ENCODE results near the gene HDAC9.

The HDAC9 gene

GRCh38 chr7:18555120-18555519, 59.6 kb downstream of the HDAC9 start:
- H3K4me1 ChIP-seq (ENCODE audit: control insufficient read depth, insufficient read depth, low read length, poor library complexity, severe bottlenecking) = no peaks in the 10 kb centered on the region
- no peak overlapping the region for H3K27ac ChIP-seq (ENCODE audit: low read depth, low read length, severe bottlenecking)
- H3K4me3 ChIP-seq (ENCODE audit: extremely low read depth, insufficient read depth, low read length, poor library complexity, severe bottlenecking) = no peak overlapping the region
- WGBS, 2 experiments (ENCODE audit: insufficient coverage in 2 of 2) = no CpG with 5 or more reads among the region's 1 CpG
- H3K9me3 ChIP-seq (ENCODE audit: control insufficient read depth, low read length) = no peaks in the 10 kb centered on the region
- H3K36me3 ChIP-seq (ENCODE audit: control insufficient read depth, insufficient read depth, low read length) = no peaks in the 10 kb centered on the region

- 80% methylated on average over 1 of the region's 1 CpG; no CpG with 5 or more reads in 1 of the 2 experiments for WGBS, 2 experiments (ENCODE audit: insufficient coverage in 2 of 2)
- no peaks in the 10 kb centered on the region for H3K9me3 ChIP-seq (ENCODE audit: control insufficient read depth, low read length)
- no peaks in the 10 kb centered on the region for H3K4me1 ChIP-seq (ENCODE audit: control insufficient read depth, insufficient read depth, low read length, poor library complexity, severe bottlenecking)
- H3K36me3 ChIP-seq (ENCODE audit: control insufficient read depth, insufficient read depth, low read length) = no peaks in the 10 kb centered on the region
- no peak overlapping the region for H3K4me3 ChIP-seq (ENCODE audit: extremely low read depth, insufficient read depth, low read length, poor library complexity, severe bottlenecking)
- H3K27ac ChIP-seq (ENCODE audit: low read depth, low read length, severe bottlenecking) = no peak overlapping the region
These were observed 60.4 kb downstream of the HDAC9 start for GRCh38 chr7:18555968-18556367.

DNA sequence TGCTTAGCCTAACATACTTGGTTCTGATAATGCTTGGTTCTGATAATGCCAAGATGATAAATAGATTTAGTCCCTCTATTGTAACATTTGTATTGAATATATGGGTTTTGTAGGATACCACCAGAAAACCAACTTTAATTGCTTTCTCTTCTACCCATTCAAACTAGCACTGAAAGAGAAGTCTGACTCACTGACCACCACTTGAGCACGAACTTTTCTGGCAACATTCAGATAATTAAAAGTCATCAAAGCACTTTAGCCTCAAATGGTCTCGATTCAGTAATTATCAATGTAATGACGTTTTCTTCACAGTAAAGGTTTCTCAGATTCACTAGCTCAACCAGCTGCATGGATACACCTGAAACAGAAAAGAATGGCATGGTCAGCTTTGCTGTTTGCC, 63.0 kb downstream of the HDAC9 start:
- Histone ChIP-seq H3K9me3 (ENCODE audit: control insufficient read depth, low read length) (no peaks in the 10 kb centered on the region), H3K4me1 (ENCODE audit: control insufficient read depth, insufficient read depth, low read length, poor library complexity, severe bottlenecking) (no peaks in the 10 kb centered on the region), H3K36me3 (ENCODE audit: control insufficient read depth, insufficient read depth, low read length) (no peaks in the 10 kb centered on the region), H3K4me3 (ENCODE audit: extremely low read depth, insufficient read depth, low read length, poor library complexity, severe bottlenecking) (no peak overlapping the region), H3K27ac (ENCODE audit: low read depth, low read length, severe bottlenecking) (no peak overlapping the region)
- 75 to 81% methylated on average over 3 of the region's 3 CpGs for WGBS, 2 experiments (ENCODE audit: insufficient coverage in 2 of 2)

DNA sequence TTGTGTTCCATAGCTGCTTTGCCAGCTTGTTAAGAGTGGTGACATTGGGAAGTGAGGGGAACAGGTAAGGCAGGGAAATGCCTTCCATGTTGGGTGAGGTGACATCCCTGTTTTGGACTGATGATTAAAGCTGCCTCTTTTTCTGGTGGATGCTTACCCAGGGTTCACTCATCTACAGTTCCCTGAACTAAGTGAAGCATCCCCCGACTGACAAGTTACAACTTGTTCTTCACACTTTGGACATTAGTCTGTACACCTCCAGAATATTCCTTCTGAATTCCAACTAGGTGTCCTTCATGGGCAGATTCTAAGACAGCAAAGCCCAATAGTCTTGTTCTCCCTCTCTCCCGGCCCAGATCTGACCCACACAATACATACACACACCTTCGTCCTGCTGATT, 63.4 kb downstream of the HDAC9 start:
- Histone ChIP-seq H3K9me3 (ENCODE audit: control insufficient read depth, low read length) (no peaks in the 10 kb centered on the region), H3K4me3 (ENCODE audit: extremely low read depth, insufficient read depth, low read length, poor library complexity, severe bottlenecking) (no peak overlapping the region), H3K4me1 (ENCODE audit: control insufficient read depth, insufficient read depth, low read length, poor library complexity, severe bottlenecking) (no peaks in the 10 kb centered on the region), H3K27ac (ENCODE audit: low read depth, low read length, severe bottlenecking) (no peak overlapping the region), H3K36me3 (ENCODE audit: control insufficient read depth, insufficient read depth, low read length) (no peaks in the 10 kb centered on the region)
- 100% methylated on average over 1 of the region's 3 CpGs for WGBS, 2 experiments (ENCODE audit: insufficient coverage in 2 of 2)

DNA sequence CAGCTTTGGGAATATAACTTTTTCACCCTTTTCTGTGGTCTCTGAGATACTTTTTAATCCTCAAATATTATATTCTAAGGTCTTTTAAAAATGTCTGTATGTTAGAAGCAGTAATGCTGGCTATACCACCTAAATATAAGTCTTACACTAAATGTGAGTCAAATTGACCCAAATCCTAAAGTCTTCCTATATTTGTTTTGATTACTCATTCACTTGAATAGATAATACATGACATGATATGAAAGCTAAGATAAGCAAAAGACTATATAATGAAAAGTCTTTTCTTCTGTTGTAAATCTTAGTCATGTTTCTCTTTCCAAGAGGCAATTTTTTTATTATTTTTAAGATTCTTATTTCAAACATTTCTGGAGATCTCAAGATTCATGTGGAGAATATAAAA, 64.2 kb downstream of the HDAC9 start:
- Histone ChIP-seq H3K27ac (ENCODE audit: low read depth, low read length, severe bottlenecking) (no peak overlapping the region), H3K4me1 (ENCODE audit: control insufficient read depth, insufficient read depth, low read length, poor library complexity, severe bottlenecking) (no peaks in the 10 kb centered on the region)

GRCh38 chr7:18564779-18565178, 69.2 kb downstream of the HDAC9 start:
- Histone ChIP-seq H3K27ac (ENCODE audit: low read depth, low read length, severe bottlenecking) (no peak overlapping the region), H3K4me1 (ENCODE audit: control insufficient read depth, insufficient read depth, low read length, poor library complexity, severe bottlenecking) (no peaks in the 10 kb centered on the region), H3K4me3 (ENCODE audit: extremely low read depth, insufficient read depth, low read length, poor library complexity, severe bottlenecking) (no peak overlapping the region), H3K36me3 (ENCODE audit: control insufficient read depth, insufficient read depth, low read length) (no peaks in the 10 kb centered on the region), H3K9me3 (ENCODE audit: control insufficient read depth, low read length) (no peaks in the 10 kb centered on the region)
- 100% methylated on average over 2 to 3 of the region's 5 CpGs for WGBS, 2 experiments (ENCODE audit: insufficient coverage in 2 of 2)

More for the DNA sequence above, 64.2 kb downstream of the HDAC9 start:
- no peak overlapping the region for H3K4me3 ChIP-seq (ENCODE audit: extremely low read depth, insufficient read depth, low read length, poor library complexity, severe bottlenecking)
- no peaks in the 10 kb centered on the region for H3K36me3 ChIP-seq (ENCODE audit: control insufficient read depth, insufficient read depth, low read length)
- H3K9me3 ChIP-seq (ENCODE audit: control insufficient read depth, low read length) = no peaks in the 10 kb centered on the region

DNA sequence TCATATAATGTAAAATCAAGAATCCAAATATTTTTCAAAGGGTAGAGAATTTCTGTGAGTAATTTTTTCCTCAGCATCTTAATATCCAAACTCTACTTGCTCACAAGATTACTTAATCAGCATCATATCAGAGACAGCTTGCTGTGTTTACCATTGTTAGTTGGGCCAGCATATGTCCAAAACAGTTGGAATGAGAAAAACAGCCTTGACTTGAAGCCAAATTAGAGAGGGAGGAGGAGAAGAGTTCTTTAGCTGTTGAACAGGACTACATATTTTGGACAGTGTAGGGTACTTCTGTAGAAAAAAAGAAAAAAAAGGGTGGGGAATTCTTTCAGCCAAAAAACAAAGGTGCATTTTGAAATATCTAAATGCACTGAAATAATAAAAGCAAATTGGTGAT, 69.8 kb downstream of the HDAC9 start:
- Histone ChIP-seq H3K36me3 (ENCODE audit: control insufficient read depth, insufficient read depth, low read length) (no peaks in the 10 kb centered on the region), H3K9me3 (ENCODE audit: control insufficient read depth, low read length) (no peaks in the 10 kb centered on the region), H3K27ac (ENCODE audit: low read depth, low read length, severe bottlenecking) (no peak overlapping the region), H3K4me3 (ENCODE audit: extremely low read depth, insufficient read depth, low read length, poor library complexity, severe bottlenecking) (no peak overlapping the region), H3K4me1 (ENCODE audit: control insufficient read depth, insufficient read depth, low read length, poor library complexity, severe bottlenecking) (no peaks in the 10 kb centered on the region)

- Histone ChIP-seq H3K9me3 (ENCODE audit: control insufficient read depth, low read length) (no peaks in the 10 kb centered on the region), H3K4me3 (ENCODE audit: extremely low read depth, insufficient read depth, low read length, poor library complexity, severe bottlenecking) (no peak overlapping the region), H3K4me1 (ENCODE audit: control insufficient read depth, insufficient read depth, low read length, poor library complexity, severe bottlenecking) (no peaks in the 10 kb centered on the region), H3K27ac (ENCODE audit: low read depth, low read length, severe bottlenecking) (no peak overlapping the region), H3K36me3 (ENCODE audit: control insufficient read depth, insufficient read depth, low read length) (no peaks in the 10 kb centered on the region)
- WGBS, 2 experiments (ENCODE audit: insufficient coverage in 2 of 2) = no CpG with 5 or more reads among the region's 1 CpG
These were observed 70.7 kb downstream of the HDAC9 start for GRCh38 chr7:18566205-18566604.

DNA sequence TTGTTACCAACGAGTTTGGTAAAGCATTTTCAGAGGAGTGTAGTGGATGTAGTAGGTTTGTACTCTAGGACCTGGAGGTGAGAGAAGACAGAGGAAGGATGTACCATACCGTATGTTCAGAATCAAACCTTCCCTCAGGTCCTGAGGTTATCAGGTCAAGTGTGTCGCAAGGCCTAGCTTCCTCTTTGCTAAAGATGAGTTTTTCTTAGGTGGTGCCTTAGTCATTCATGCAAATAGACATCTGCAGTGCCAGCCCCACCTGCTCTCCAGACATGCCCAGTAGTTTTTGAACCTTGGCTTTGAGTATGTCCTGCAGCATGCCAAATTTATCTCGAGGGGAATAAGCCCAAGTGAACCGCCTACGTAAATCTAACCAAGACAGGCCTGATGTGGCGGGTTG, 71.3 kb downstream of the HDAC9 start:
- H3K27ac ChIP-seq (ENCODE audit: low read depth, low read length, severe bottlenecking) = no peak overlapping the region
- no peak overlapping the region for H3K4me3 ChIP-seq (ENCODE audit: extremely low read depth, insufficient read depth, low read length, poor library complexity, severe bottlenecking)
- no peaks in the 10 kb centered on the region for H3K4me1 ChIP-seq (ENCODE audit: control insufficient read depth, insufficient read depth, low read length, poor library complexity, severe bottlenecking)
- H3K36me3 ChIP-seq (ENCODE audit: control insufficient read depth, insufficient read depth, low read length) = no peaks in the 10 kb centered on the region
- WGBS, 2 experiments (ENCODE audit: insufficient coverage in 2 of 2) = 75 to 98% methylated on average over 5 to 7 of the region's 7 CpGs
- no peaks in the 10 kb centered on the region for H3K9me3 ChIP-seq (ENCODE audit: control insufficient read depth, low read length)

DNA sequence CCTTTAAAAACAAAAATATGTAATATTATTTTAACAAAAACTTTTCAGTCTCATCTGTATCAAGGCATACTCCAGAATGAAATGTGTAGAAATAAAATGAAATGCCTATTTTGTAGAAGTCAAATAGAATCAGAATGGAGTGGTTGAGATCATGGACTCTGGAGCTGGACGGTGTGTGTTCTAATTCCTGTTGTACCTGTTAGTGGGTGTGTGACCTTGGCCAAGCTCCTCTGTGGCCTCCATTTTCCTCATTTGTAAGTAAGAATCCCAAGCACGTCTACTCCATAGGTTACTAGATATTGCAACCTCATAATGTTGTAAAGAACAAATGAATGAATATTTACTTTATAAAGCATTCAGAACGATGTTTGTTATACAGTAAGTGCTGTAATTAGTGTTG, 74.9 kb downstream of the HDAC9 start:
- H3K27ac ChIP-seq (ENCODE audit: low read depth, low read length, severe bottlenecking) = no peak overlapping the region
- no peaks in the 10 kb centered on the region for H3K4me1 ChIP-seq (ENCODE audit: control insufficient read depth, insufficient read depth, low read length, poor library complexity, severe bottlenecking)
- 100% methylated on average over 1 of the region's 3 CpGs; no CpG with 5 or more reads in 1 of the 2 experiments for WGBS, 2 experiments (ENCODE audit: insufficient coverage in 2 of 2)
- H3K4me3 ChIP-seq (ENCODE audit: extremely low read depth, insufficient read depth, low read length, poor library complexity, severe bottlenecking) = no peak overlapping the region
- no peaks in the 10 kb centered on the region for H3K9me3 ChIP-seq (ENCODE audit: control insufficient read depth, low read length)
- no peaks in the 10 kb centered on the region for H3K36me3 ChIP-seq (ENCODE audit: control insufficient read depth, insufficient read depth, low read length)

DNA sequence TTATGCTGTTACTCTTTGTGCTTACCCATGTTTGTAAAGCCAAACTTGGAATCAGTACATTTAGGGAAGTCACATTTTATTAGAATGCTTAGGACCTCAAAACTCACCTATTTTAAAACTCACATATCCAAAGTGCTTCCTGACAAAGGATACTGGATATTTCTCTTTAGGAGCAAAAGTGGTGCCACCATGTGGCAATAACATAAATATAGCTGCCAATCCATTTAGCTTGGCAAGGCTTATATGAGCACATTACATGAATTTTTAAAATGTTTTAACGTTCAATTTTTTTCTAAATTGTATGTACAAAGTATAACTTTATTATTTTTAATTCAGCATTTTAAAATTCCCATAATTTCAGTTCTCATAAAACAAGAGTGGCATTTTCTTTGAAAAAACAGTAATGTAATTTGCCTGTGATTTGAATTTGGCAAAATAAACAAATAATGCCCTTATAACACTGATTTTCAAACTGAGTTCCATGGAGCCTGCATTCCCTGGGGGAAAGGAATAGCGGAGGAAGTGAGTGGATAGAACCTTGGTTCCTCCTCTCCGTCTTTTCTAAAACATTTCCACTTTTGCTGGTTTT, 75.4 kb downstream of the HDAC9 start:
- H3K4me3 ChIP-seq (ENCODE audit: extremely low read depth, insufficient read depth, low read length, poor library complexity, severe bottlenecking) = no peak overlapping the region
- H3K4me1 ChIP-seq (ENCODE audit: control insufficient read depth, insufficient read depth, low read length, poor library complexity, severe bottlenecking) = no peaks in the 10 kb centered on the region
- no peak overlapping the region for H3K27ac ChIP-seq (ENCODE audit: low read depth, low read length, severe bottlenecking)
- no peaks in the 10 kb centered on the region for H3K9me3 ChIP-seq (ENCODE audit: control insufficient read depth, low read length)
- 100% methylated on average over 1 of the region's 3 CpGs; no CpG with 5 or more reads in 1 of the 2 experiments for WGBS, 2 experiments (ENCODE audit: insufficient coverage in 2 of 2)
- H3K36me3 ChIP-seq (ENCODE audit: control insufficient read depth, insufficient read depth, low read length) = no peaks in the 10 kb centered on the region

All from mesodermal cell (in vitro differentiated cells).